NCI-H524 treated with DMSO at 0.1 percent for 48 hours (cell line): ENCODE measurements around the gene APBA1.

Experiments used
- DNase-seq: peaks from one replicate; lab custom pipeline; 2025; lab: John Stamatoyannopoulos, UW

The APBA1 gene

GRCh38 chr9:69671879-69672595 lies at the start of gene APBA1:
TSS of gene APBA1 (minus strand) at chr9:69672371.
- DNase-seq = no peak

DNA sequence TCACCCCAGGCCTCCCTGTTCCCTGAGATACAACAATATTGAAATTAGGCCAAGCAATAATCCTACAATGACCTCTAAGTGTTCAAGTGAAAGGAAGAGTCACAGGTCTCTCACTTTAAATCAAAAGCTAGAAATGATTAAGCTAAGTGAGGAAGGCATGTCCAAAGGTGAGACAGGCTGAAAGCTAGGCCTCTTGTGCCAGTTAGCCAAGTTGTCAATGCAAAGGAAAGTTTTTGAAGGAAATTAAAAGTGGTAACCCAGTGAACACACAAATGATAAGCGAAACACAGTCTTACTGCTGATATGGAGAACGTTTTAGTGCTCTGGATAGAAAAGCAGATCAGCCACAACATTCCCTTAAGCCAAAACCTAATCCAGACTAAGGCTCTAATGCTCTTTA lies 47.8 kb upstream of the APBA1 start:
- no peak for DNase-seq

GRCh38 chr9:69719367-69719766 lies 47.2 kb upstream of the APBA1 start:
- DNase-seq = no peak

DNA sequence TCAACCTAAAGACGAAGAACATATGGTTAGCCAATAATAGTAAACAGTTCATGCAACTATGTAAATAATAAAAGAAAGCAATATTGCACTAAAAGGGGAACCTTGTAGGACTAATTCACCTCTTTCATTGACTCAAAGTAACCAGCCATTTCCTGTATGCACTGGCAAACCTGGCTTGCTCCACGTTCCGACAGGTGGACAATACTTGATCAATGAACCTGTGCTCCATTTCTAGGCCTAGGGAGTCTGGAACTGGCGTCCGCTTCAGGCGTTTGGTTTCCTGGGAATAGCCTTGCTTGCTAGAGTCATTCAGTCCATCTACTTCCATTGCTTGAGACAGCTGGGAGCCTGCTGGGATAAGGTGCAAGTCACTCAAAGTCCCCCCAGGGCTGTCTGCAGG lies 46.0 kb upstream of the APBA1 start:
- no peak for DNase-seq

DNA sequence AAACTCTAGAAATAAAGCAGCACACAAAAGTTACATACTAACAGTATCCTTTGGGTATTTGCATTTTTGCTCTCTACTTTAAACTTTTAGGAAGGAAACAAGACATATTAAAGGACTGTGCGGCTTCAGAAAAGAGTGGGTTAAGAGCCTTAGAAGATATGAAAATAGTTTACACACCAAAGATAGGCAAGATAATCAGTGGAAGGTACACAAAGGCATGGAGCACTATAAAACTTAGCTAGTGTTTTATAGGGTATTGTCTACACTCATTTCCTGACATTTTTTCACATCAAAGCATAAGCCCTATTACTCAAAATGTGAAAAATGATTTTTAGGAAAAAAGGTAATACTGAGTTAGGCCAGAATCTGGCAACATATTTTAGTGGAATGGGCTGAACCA lies 43.7 kb upstream of the APBA1 start:
- DNase-seq = no peak

- no peak for DNase-seq
Measured at GRCh38 chr9:69715096-69715495, 42.9 kb upstream of the APBA1 start.

DNA sequence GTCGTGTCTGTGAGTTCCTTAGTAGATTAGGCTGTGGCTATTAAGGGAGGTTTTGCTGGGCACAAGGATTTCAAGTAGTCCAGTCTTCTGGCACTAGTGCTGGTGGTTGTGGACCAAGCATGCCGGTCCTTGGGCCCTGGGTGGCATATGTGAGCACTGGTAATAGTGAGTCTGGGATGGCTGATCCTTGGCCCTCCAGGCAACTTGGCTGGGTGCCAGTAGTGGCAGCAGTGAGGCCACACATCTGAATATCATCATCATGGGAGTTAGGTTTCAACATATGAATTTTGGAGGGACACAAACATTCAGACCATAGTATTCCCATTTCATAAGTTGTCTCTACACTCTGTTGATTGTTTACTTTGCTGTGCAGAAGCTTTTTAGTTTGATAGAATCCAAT lies 25.3 kb upstream of the APBA1 start:
- no peak for DNase-seq

DNA sequence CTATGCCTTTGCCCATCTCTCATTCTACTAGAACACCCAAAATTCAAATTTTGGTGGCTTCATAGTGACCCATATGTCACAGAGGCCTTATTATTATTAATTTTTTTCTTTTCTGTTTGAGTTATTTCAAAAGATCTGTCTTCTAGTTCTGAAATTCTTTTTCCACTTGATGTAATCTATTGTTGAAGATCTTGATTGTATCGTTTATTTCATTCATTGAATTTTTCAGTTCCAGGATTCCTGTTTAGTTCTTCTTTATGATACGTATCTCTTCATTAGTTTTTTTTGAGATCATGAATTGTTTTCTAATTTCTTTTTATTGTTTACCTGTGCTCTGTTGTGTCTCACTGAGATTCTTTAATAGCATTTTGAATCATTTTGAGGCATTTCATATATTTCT lies 24.6 kb upstream of the APBA1 start:
- no peak for DNase-seq

GRCh38 chr9:69689991-69690538 lies 17.9 kb upstream of the APBA1 start:
- DNase-seq = no peak

GRCh38 chr9:69683927-69684326 lies 11.8 kb upstream of the APBA1 start:
- DNase-seq = no peak

DNA sequence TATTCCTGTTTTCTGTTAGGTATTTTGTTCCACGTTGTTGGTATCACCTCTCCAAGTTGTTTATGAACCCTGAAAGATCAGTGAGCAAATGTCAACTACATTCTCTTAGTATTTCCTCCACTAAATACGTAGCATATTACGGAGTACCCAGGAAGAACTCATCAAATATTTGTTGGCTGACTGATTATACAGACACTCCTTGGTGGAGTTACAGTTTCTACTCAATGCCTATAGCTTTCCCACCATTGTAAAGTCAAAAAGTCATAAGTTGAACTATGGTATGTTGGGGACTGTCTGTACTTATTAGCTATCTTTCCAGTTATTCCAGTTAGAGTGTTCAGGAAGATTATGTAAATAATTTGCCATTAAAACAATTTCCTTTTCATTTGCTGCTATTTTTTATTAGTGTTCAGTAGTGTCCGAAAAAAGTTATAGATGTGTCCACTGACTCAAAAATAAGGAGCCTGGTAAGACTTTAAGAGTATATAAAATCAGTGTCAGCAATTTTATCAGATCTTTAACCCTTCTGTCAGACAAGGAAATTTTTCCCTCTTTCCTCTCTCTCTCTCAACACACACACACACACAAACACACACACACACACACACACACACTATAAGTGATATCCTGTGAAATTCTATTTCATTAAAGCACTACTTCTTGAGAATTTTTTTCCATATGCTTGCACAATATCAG lies 6.8 kb upstream of the APBA1 start:
- DNase-seq = no peak

- no peak for DNase-seq
Measured at GRCh38 chr9:69677931-69678330, 5.8 kb upstream of the APBA1 start.

DNA sequence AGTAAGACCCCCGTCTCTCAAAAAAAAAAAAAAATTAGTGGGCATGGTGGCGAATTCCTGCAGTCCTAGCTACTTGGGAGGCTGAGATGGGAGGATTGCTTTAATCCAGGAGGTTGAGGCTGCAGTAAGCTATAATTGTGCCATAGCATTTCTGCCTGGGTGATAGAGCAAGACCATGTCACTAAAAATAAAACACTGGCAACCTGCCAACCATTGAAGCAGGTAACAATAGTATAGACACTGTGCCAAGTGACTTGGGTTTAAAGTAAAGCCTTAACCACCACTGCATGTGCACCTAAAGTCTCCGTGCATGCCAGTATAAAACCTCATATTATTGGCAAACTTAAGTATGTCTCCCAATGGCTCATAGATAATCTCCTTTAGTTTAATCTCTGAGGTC lies 3.4 kb upstream of the APBA1 start:
- DNase-seq = no peak

GRCh38 chr9:69674716-69675438 lies 2.7 kb upstream of the APBA1 start:
- DNase-seq = peak; percentile 64

- no peak for DNase-seq
Measured at GRCh38 chr9:69674112-69674685, 2.0 kb upstream of the APBA1 start.

- DNase-seq = no peak
Measured at GRCh38 chr9:69673311-69673640, 1.1 kb upstream of the APBA1 start.

DNA sequence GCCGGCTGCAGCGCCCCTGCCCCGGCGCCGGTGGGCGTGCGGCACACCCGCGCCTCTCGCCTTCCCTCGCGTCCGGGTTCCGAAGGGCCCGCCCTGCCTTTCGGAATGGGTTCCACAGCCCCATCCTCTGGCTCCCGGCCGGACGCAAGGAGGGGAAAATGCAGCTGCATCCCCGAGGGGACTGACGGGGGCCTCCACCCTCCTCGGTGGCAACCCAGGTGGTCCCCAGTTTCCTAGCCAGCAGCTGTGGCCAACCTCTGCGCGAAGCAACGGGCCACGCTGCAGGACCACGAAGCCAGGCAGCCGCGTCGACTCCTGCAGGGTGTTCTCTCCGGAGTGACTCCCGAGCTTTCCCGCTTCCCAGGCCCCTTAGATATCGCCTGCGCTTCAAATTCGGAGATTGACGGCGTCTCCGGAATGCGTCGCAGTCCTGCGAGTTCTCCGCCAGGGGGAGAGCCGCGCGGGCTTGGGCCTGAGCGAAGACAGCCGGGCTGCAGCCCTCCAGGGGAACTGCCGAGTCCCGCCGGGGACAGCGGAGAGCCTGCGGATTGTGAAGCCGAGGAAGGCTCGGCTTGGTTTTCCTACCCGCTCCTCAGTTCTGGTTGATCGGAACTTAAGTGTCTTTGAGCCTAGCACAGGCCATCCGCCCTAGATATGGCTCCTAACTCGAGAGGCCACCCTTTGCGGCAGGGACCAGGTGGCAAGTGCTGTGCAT lies 582 bp upstream of the APBA1 start:
- DNase-seq = peak; percentile 13

GRCh38 chr9:69671311-69671878 lies 776 bp downstream of the APBA1 start:
- DNase-seq = no peak

DNA sequence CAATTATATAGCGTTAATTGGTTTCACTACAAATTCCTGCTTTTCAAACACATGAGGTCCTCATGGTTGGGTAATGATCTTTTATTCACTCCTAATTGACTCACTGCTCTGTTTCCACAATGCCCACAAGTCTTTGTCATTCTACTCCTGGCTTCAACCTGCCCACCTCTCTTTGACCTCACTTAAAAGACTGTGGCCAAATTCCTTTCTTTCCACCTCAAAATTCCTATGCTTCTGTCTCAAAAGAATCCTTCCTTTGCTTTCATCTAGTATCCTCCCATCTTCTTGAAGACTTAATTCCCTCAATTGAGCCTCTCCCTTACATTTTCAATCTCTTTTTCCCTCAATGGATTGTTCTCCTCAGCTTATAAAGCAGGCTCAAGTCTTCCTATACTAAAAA lies 4.9 kb downstream of the APBA1 start:
- no peak for DNase-seq

GRCh38 chr9:69660304-69660703 lies 11.9 kb downstream of the APBA1 start:
- DNase-seq = no peak

DNA sequence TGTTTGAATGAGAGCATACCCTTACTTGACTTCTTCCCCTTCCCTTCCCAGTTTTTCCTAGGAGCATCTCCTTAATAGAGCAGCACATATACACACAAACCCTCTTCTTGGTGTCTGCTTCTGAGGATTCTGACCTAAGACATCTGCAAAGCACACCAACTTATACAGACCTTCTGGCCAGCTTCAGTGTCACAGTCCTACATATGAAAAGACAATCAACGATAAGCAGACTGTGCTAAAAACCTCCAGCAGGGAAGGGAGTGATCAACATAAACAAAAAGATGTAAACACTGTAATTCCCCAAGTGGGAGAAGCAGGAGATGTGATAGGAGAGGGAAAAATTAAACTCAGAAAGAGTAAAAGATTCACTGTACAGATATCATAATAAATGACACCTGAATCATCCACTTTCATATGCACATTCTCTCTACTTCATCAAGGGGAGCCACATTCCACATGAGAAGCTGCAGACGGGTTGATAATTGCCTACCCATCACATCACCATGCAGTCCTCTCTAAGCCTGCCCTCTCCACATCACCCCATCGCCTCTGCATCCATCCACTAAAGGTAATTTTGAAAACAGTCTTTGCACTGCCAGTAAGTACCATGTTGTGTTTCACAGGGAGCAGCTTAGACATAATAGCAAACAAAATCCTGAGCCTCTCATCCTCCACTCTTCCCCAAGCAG lies 13.0 kb downstream of the APBA1 start:
- no peak for DNase-seq
